Prostate gland (tissue), 2 donors: ENCODE results near the gene NAP1L1.

Source experiments
- CTCF ChIP-seq, 4 experiments: fragments of 200-600 bp in 2 of 4; fragments of 450-650 bp in 2 of 4; sonication (generic) in 2 of 4; IDR thresholded peaks; 1 replicate in 3 of 4; 2 replicates in 1 of 4; pipeline ENCODE4 v1.5.1; 2016 to 2019; ENCODE audit warnings: antibody characterized with exemption in 4 of 4, mild to moderate bottlenecking in 2 of 4, moderate library complexity in 2 of 4
- POLR2A ChIP-seq: fragments of 450-650 bp; IDR thresholded peaks from one replicate; pipeline ENCODE4 v1.6.1; 2016; ENCODE audit warnings: antibody characterized with exemption, mild to moderate bottlenecking
- POLR2AphosphoS5 ChIP-seq: sonication (generic); formaldehyde crosslinking; IDR thresholded peaks from one replicate; pipeline ENCODE4 v1.6.1; 2017; ENCODE audit warnings: antibody characterized with exemption

GRCh38 chr12:76049575-76050251 is 34.8 kb downstream of the NAP1L1 start:
- TF ChIP-seq CTCF (IDR thresholded peaks at IDR 0.05), result no peak
- no peak for TF ChIP-seq POLR2AphosphoS5
- TF ChIP-seq POLR2A, result no peak
